Measurements from ENCODE around the gene CSF1. TPM values are rescaled to one million over a fixed set of nuclear protein-coding genes. Genes with fewer than 3 reads are reported as not detected.

CSF1 gene
- total RNA-seq, 1 donor from 2014 or later, result 13.9 TPM

DNA sequence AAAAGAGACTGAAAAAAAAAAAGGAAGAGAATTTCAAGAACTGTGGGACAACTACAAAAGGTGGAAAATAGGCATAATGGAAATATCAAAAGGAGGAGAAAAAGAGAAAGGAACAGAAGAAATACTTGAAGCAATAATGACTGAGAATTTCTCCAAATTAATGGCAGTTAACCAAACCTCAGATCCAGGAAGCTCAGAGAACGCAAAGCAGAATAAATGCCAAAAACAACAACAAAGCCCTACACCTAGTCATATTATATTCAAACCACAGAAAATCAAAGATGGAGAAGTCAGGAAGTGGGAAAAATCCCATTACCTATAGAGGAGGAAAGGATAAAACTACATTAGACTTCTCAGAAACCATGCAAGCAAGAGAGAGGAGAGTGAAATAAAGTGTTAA is 53.2 kb downstream of the CSF1 start:
- Histone ChIP-seq H3K27me3 (ENCODE audit: low read depth) (no peaks in the 10 kb centered on the region), H3K36me3 (no peaks in the 10 kb centered on the region), H3K9me3 (replicated peaks) (no peaks in the 10 kb centered on the region), H3K27ac (replicated peaks) (no peak overlapping the region), H3K4me3 (no peak overlapping the region), H3K4me1 (peaks cover 31% of the 10 kb centered on the region)
- TF ChIP-seq, protein P1, sequence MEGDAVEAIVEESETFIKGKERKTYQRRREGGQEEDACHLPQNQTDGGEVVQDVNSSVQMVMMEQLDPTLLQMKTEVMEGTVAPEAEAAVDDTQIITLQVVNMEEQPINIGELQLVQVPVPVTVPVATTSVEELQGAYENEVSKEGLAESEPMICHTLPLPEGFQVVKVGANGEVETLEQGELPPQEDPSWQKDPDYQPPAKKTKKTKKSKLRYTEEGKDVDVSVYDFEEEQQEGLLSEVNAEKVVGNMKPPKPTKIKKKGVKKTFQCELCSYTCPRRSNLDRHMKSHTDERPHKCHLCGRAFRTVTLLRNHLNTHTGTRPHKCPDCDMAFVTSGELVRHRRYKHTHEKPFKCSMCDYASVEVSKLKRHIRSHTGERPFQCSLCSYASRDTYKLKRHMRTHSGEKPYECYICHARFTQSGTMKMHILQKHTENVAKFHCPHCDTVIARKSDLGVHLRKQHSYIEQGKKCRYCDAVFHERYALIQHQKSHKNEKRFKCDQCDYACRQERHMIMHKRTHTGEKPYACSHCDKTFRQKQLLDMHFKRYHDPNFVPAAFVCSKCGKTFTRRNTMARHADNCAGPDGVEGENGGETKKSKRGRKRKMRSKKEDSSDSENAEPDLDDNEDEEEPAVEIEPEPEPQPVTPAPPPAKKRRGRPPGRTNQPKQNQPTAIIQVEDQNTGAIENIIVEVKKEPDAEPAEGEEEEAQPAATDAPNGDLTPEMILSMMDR (IDR thresholded peaks at IDR 0.05; ENCODE audit: borderline replicate concordance), result no peak
- DNase-seq, result no peak
- intact Hi-C loops (cut with micrococcal nuclease), result no loop called here

DNA sequence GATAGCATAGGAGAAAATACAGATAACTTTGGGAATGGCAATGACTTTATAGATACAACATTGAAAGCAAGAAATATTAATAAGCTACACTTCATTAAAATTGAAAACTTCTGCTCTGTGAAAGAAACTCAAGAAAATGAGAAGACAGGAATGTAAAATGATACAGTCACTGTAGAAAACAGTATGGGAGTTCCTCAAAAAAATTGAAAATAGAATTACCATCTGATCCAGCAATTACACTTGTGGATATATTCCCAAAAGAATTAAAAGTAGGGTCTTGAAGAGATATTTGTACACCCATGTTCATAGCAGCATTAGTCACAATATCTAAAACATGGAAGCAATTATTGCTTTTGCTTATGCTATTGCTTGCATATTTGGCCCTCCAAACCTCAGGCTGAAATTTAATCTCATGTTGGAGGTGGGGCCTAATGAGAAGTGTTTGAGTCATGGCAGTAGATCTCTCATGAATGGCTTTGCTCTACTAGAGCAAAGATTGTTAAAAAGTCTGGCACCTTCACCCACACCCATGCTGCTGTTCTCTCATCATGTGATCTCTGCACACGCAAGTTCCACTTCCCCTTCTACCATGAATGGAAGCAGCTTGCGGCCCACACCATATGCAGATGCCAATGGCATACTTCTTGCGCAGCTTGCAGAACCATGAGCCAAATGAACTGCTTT is 58.6 kb downstream of the CSF1 start:
- H3K4me1 ChIP-seq, result no peaks in the 10 kb centered on the region
- no peaks in the 10 kb centered on the region for H3K36me3 ChIP-seq
- no peak overlapping the region for H3K27ac ChIP-seq (replicated peaks)
- H3K9me3 ChIP-seq (replicated peaks), result no peaks in the 10 kb centered on the region
- no peak for DNase-seq
- no peaks in the 10 kb centered on the region for H3K27me3 ChIP-seq (ENCODE audit: low read depth)
- intact Hi-C loops (cut with micrococcal nuclease), result no loop called here
- TF ChIP-seq, protein P1 (IDR thresholded peaks at IDR 0.05; ENCODE audit: borderline replicate concordance), result no peak
- no peak overlapping the region for H3K4me3 ChIP-seq

DNA sequence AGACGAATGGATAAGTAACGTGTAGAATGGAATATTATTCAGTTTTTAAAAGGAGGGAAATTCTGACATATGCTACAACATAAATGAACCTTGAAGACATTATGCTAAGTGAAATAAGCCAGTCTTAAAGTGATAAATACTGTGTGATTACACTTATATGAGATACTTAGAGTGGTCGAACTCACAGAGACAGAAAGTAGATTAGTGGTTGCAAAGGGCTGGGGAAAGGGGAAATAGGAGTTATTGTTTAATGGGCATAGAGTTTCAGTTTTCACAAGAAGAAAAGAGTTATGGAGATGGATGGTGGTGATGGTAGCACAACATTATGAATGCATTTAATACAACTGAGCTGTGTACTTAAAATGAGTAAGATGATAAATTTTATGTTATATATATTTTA is 59.3 kb downstream of the CSF1 start:
- no peak overlapping the region for H3K4me3 ChIP-seq
- intact Hi-C loops (cut with micrococcal nuclease), result loop anchor here (10.0 kb wide), 1 partner anchor 55 kb away; the partner anchor contains the start of gene CSF1
- H3K27ac ChIP-seq (replicated peaks), result no peak overlapping the region
- TF ChIP-seq, protein P1 (IDR thresholded peaks at IDR 0.05; ENCODE audit: borderline replicate concordance), result no peak
- H3K4me1 ChIP-seq, result no peaks in the 10 kb centered on the region
- H3K36me3 ChIP-seq, result no peaks in the 10 kb centered on the region
- H3K9me3 ChIP-seq (replicated peaks), result no peaks in the 10 kb centered on the region
- DNase-seq, result no peak
- H3K27me3 ChIP-seq (ENCODE audit: low read depth), result no peaks in the 10 kb centered on the region

DNA sequence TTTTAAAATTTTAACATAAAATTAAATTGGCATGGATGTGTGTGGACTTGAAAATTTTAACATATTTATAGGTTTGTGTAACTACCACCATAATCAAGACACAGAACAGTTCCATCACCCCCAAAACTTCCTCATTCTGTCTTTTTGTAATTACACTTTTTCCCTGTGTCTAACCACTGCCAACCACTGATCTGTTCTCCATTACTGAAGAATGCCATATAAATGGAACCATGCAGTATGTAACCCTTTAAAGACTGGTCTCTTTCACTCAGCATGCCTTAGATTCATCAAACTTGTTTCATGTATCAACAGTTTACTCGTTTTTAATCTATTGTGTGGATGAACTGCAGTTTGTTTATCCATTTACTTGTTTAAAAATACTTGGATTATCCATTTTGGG is 60.9 kb downstream of the CSF1 start:
- H3K27ac ChIP-seq (replicated peaks), result no peak overlapping the region
- DNase-seq, result no peak
- peaks cover 13% of the 10 kb centered on the region for H3K4me1 ChIP-seq
- TF ChIP-seq, protein P1 (IDR thresholded peaks at IDR 0.05; ENCODE audit: borderline replicate concordance), result no peak
- no peaks in the 10 kb centered on the region for H3K36me3 ChIP-seq
- no peaks in the 10 kb centered on the region for H3K9me3 ChIP-seq (replicated peaks)
- H3K27me3 ChIP-seq (ENCODE audit: low read depth), result no peaks in the 10 kb centered on the region
- no peak overlapping the region for H3K4me3 ChIP-seq
- intact Hi-C loops (cut with micrococcal nuclease), result loop anchor here (10.0 kb wide), 1 partner anchor 57 kb away; the partner anchor contains the start of gene CSF1

DNA sequence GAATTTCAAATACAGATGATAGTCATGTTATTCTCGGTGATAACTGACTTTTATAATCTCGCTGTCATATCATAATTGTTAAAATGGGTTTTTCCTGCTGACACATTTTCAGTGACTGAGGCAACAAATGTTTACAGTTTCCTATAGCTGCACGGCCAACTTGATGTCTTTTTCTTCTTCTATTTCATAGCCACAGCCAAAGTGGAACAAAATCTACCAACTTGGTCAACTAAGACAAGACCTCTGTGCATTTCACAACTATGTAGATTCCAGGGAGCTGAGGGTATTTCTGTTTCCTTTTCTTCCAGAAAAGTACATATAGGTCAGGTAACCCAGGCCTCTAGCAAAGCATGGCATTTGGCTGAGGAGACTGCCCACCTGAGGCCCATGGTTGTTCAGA is 63.5 kb downstream of the CSF1 start:
- TF ChIP-seq, protein P1 (IDR thresholded peaks at IDR 0.05; ENCODE audit: borderline replicate concordance), result no peak
- DNase-seq, result no peak
- Histone ChIP-seq H3K36me3 (no peaks in the 10 kb centered on the region), H3K27ac (replicated peaks) (no peak overlapping the region), H3K4me3 (no peak overlapping the region), H3K27me3 (ENCODE audit: low read depth) (no peaks in the 10 kb centered on the region), H3K4me1 (peaks cover 31% of the 10 kb centered on the region), H3K9me3 (replicated peaks) (no peaks in the 10 kb centered on the region)
- intact Hi-C loops (cut with micrococcal nuclease), result loop anchor here (10.0 kb wide), 1 partner anchor 59 kb away; the partner anchor contains the start of gene CSF1
